ENCODE measurements around the gene MYOM3.

MYOM3 gene

DNA sequence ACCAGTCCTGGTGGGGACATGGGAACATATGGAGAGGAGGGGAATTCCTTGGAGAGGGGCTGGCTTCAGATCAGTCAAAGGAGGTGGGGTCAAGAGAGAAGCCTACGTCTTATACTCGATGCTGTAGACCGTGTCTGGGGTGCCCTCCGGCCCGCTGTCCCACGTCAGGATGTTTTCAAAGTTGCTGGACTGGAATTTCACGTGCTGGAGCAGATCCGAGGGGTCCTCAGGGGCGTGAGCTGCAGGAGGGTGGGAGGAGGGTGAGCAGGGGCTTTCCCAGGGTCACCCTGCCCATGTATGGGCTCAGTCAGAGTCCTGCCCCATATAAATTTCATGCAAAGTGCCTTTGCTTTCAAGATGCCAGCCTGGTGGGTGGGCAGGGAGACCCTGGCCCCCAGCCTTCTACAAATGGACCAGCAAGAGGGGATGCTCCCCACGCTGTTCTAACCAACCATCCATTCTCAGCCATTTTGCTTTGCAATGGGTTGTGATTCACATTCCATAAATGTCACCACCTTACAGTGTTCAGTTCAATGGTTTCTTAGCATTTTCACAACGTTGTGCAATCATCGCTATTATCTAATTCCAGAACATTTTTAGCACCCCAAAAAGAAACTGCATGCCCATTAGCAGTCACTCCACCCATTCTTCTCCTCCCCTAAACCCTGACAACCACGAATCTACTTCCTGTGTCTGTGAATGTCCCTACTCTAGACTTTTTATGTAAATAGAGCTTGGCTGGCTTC, 26.7 kb upstream of the MYOM3 start:
- DNase-seq (ENCODE audit: low read depth), result no peak

DNA sequence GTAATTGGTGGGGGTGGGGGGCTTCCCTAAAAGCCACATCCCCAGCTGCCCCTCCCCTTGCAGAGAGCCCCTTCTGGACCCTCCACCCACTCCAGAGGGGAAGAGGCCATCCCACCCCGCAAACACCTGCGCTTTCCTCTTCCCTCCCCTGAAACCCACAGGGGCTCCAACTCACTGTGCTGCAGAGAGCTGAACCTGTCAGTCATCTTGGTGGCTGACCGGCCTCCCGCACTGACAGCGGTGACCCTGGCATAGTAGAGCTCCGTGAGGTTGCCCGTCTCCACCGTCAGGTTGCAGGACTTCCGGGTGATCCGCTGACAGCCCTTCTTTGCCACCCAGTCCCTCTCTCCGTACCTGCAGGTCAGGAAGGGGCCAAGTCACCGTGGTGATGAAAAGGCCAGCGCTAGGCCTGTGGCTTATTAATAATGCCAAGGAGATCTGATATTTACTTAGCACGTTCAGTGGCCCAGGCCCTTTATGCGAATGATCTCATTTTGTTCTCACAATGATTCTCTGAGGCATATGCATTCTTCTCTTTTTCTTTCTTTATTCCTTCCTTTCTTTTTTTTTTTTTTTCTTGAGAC, 25.1 kb upstream of the MYOM3 start:
- DNase-seq (ENCODE audit: low read depth), result no peak

DNA sequence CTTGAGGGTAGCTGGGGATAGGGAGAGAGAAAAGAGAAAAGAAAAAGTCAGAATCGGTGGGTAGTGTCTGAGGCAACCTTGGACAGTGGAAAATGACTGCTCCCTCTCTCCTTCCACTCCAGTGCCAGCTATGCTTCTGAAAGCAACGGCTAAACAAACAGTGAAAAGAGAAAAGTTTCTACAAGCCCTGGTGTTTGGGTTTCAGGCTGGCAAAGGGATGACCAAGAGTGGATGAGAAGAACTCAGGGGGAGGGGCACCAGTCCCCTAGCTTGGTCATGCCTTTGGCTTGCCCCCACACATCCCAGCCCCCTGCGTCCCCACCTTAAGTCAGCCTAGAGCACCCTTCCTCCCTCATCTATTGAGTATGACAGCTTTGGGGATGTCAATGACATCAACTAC, 22.4 kb upstream of the MYOM3 start:
- no peak for DNase-seq (ENCODE audit: low read depth)

DNA sequence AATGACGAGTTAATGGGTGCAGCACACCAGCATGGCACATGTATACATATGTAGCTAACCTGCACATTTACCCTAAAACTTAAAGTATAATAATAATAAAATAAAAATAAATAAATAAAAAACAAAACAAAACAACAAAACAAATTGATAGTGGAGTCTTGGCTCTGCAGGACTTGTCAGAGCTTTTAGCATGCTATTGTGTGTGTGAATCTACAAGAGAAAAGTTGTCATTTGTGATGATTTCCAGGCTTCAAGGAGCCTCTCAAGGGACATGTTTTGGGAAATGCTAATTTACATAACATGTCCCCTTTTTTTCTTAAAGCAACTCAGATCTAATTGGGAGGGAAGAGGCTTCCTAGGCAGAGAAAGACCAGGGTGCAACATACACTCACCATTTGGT, 21.9 kb upstream of the MYOM3 start:
- DNase-seq (ENCODE audit: low read depth), result no peak

DNA sequence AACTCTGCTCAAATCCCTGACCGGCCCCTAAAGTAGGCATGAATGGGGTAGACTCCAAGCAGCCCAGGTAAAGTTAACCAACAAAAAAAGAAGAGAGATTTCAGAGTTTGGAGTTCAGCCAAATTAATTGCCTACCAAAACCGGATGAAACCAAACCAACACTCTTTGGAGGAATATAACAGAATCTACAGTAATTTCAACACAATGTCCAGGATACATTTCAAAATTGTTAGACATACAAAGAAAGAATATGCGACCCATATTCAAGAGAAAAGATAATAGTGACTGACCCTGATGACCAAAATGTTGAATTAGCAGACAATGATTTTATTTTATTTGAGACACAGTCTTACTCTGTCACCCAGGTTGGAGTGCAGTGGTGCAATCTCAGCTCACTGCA, 18.4 kb upstream of the MYOM3 start:
- DNase-seq (ENCODE audit: low read depth), result no peak

DNA sequence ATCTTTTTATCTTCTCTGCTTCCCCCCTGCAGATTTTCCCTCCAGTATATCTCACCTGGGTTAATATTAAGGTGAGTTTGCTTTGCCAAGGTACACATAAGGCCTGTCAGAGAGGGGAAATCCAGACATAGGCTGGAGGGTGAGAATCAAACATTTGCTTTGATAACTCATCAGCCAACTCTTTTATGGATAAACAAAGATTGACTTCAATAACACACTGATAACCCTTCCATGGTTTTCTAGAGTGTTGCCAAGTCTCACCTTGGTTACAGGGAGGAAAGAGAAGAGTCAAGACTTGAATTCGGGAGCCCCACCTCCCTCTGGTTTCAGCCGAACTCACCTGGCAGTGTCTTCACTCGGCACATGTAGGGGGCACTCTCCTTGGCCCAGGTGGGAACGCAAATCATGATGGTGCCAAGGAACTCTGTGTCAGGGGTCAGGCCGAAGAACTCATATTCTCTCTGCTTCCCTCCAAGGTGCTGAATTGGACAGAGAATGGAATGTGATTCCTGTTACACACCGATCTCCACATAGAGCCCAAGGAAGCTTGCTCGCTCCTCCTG, 15.9 kb upstream of the MYOM3 start:
- DNase-seq (ENCODE audit: low read depth), result no peak

DNA sequence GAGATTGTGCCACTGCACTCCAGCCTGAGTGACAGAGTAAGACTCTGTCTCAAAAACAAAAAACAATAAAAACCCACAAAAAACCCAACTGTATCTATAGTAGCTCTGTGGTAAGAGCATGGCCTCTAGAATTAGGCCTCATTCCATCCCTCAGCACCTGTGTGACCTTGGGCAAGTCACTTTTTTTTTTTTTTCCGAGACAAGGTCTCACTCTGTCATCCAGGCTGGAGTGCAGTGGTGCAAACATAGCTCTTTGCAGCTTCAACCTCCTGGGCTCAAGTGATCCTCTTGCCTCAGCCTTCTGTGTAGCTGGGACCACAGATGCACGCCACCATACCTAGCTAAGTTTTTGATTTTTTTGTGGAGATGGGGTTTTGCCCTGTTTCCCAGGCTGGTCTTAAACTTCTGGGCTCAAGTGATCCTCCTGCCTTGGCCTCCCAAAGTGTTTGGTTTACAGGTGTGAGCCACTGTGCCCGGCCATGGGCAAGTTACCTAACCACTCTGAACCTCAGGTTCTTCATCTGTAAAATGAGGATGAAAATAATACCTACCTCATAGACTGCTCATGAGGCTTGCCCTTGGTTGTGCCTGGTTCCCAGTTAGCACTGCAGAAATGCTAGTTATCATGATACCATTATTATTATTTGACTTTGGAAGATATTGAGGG, 15.3 kb upstream of the MYOM3 start:
- no peak for DNase-seq (ENCODE audit: low read depth)

DNA sequence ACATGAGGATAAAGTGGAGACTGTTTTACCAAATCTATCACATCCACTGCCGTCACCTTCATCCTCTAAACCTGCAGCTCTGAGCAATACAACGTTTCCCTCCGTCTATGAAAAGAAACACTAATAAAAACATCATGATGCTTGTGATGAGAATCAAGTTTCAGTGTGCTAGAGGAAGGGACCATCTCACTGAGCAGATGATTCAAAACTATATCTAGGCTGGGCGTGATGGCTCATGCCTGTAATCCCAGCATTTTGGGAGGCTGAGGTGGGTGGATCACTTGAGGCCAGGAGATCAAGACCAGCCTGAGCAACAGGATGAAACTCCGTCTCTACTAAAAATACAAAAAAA, 14.7 kb upstream of the MYOM3 start:
- DNase-seq (ENCODE audit: low read depth), result no peak

DNA sequence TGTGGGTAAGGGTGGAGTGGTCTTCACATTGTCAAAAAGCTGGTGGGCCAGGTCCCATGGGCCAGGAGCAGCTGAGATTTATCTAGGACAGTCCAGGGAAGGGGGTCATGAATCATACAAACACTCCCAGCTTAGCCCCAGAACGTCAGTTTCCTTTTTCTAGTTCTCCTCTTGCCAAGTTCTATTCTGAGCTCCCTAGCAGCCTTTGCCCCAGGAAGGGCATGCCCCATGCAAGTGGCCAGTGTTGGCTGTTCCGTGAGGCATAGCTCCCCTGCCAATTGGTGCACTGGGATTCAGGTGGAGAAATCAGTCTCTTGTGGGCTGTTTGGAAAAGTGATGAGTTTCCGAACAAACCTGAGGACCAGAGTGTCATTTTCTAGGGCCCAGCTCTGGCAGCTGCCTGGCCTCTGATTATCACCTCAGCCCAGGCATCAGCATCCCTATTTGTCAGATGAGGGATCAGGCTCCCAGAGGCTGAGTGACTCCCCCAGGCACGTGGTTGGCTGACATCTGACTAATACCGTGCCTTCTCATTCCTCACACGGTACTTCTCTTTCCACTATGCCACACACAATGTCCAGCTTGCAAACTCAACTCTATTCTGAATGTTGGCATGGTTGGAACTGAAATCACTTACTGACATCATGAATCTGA, 14.2 kb upstream of the MYOM3 start:
- DNase-seq (ENCODE audit: low read depth), result no peak

DNA sequence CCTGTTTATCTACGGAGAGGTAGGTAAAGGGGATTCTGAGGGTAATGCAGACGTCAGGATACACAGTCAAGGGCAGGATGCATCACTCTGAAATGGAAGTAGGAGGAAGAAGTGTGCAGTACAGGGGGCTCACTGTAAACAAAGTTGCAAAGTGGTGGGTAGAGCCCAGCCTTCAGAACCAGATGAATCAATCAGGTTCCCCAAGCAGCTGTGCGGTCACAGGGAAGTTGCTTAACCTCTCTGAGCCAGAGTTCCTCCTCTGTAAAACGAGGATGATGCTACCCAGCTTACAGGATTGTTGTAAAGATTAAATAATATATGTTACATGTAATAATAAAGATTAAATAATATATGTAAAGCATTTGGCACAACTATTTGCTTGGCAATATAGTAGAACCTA, 13.5 kb upstream of the MYOM3 start:
- DNase-seq (ENCODE audit: low read depth), result no peak

DNA sequence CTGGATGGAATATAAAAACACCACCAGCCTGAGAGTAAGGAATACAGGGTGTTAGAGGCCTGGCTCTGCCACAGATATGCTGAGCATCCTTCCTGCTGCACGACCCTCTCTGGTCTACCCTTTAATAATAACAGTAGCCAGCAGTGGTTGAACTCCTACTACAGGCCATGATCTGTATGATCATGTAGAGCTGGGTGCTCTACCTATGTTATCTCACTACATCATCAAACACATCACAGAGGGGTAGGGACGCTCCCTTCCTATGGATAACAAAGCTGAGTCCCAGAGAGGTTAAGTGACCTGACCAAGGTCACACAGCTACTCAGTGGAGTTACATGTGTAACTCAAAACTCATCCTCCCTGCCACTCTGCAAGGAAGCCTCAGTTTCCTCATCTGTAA, 13.0 kb upstream of the MYOM3 start:
- DNase-seq (ENCODE audit: low read depth), result no peak

DNA sequence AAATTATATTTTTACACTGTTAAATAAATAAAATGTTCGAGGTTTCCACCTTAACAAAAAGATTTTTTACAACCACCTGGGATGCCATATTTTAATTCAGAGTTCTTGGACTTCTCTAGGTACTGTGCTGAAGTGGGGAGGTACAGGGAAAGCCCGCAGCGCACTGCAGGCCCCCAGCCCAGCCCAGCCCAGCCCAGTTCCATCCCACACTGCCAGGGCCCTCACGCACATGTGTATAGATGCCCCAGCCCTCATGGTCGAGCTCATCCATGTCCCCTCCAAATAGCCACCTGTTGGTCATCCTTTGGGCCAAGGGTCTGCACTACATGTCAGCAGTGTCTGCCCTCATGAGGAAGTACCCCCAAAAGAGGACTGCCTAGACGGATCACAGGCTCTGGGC, 11.7 kb upstream of the MYOM3 start:
- no peak for DNase-seq (ENCODE audit: low read depth)

DNA sequence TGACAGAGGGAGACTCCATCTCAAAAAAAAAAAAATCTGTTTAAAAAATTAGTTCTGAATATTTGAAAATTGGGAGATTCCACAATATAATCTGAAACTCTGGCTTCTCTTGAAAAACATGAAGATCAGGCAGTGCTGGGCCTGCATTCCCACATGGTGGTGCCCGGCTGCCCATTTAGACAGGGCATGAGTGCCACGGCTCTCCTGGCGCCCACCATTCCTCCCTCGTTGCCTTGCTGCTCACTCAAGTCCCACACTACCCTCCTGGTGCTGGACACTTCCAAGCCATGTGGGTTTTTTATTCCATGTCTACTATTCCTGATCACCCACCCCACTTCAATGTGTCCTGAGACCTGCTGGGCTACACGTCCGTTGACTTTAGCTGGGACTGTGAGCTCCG, 10.8 kb upstream of the MYOM3 start:
- no peak for DNase-seq (ENCODE audit: low read depth)

DNA sequence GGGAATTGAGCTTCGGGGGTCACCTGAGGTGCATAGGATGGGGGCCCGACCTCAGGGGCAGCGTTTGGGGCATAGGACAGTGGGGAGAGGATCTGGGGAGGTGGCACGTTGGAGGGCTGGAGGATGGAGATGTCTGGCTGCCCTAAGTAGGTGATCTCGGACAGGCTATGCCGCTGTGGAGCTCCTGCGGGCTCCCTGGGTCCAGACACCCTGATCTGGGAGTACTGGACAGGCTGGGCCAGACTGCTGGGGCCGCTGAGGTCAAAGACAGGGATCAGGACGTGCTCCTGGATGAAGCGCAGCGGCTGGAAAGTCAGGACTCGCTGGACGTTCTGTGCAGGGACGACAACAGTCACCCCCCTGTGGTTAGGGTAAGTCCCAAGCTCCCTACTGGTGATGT, 9.5 kb upstream of the MYOM3 start:
- no peak for DNase-seq (ENCODE audit: low read depth)

DNA sequence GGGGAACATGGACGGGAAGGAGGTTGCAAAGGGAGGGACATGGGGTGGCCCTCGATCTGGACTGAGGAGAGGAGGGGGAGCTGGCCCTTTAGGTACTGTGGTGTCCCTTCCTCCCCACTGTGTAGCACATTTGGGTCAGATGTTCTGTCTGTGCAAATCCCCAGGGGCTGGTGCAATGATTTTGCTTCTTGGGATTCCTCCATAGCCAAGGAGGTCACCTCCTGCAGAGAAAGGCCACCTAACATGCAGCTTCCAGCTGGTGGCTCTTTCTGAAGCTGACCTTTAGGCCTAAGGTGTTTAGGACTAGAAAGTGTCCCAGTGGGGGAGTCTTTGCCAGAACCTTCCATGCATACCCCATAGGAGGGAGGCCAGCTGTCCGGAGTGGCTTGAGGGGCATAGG, 9.0 kb upstream of the MYOM3 start:
- DNase-seq (ENCODE audit: low read depth), result no peak

DNA sequence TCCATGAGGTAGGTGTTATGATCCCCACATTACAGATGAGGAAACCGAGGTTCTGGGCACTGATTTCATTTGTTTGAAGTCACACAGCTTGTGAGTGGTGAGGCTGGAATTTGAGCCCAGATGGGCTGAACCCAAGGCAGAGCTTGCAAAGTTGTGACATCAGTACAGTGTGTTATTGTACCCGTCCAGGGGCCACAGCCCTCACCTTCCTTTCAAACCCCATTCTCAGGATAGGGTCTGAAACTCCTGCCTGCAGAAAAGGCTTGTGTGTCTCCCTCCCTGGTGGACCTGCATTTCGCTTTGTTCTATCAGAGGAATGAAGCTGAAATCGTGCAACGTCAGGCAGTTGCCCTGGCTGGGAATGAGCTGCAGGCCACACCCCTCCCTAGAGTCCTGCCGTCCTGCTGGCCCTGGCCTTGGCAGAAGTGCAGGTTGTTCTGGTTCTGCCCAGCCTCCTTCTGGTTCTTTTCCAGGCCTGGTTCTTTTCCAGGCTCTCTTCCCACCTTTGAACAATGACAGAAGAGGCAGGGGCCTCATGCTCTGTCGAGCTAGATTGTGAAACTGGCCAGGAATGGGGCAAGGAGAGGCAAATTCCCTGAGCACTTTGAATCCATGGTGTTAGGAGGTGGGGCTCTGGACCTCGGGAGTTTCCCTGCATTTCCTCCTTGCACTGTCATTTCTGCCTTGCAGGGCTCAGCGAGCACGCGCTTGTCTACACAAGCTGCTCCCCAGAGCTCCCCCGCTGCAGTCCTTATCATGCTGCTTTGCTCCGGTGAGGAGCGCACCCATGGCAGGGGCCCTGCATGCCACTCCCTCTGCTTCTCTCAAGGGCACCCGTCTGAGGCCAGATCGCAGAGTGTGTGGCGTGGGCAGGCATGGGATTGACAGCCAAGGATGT, 8.2 kb upstream of the MYOM3 start:
- DNase-seq (ENCODE audit: low read depth), result no peak

DNA sequence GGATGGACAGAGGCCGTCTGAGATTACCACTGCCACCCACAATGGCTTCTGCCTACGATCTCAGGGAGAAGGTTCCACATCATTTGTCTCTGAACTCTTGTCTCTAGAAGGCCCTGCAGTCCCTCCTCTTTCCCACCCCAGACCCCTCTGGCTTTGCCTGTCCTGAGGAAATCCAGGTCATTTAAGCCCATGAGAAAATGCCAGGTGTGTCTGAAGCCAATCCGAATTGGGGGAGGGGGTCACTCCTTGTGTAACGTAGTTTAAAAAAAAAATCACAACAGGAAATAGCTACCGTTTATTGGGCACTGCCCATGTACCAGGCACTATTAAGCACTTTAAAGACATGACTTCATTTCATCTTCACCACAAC, 7.5 kb upstream of the MYOM3 start:
- DNase-seq (ENCODE audit: low read depth), result no peak

DNA sequence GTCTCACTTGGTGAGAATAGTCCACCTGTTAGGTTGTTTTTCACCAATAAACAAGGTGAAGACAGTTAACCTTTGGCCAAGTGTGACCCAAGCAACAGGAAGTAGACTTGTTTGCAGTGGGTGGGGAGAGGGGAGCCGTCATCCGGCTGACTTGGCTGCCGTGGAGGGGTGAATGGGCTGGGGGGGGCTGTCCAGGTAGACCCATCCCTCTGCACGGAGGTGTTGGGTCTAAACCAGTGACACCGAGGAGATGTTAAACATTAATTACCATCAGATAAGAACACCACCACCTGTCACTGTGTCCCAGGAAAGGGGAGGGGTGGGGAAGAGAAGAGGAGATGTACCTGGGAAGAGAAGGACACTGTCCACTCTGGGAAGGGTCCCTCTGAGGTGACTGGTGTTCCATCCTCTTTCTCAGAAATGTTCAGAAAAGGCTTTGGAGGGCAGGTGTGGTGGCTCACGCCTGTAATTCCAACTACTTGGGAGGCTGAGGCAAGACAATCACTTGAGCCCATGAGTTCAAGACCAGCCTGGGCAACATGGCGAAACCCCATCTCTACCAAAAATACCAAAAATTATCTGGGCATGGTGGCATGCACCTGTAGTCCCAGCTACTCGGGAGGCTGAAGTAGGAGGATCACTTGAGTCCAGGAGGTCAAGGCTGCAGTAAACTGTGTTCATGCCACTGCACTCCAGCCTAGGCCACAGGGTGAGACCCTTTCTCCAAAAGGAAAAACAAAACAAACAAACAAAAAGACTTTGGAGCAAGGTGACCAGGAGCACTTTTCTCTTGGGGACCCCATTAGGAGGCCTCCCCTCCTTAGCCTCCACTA, 6.7 kb upstream of the MYOM3 start:
- DNase-seq (ENCODE audit: low read depth), result no peak

DNA sequence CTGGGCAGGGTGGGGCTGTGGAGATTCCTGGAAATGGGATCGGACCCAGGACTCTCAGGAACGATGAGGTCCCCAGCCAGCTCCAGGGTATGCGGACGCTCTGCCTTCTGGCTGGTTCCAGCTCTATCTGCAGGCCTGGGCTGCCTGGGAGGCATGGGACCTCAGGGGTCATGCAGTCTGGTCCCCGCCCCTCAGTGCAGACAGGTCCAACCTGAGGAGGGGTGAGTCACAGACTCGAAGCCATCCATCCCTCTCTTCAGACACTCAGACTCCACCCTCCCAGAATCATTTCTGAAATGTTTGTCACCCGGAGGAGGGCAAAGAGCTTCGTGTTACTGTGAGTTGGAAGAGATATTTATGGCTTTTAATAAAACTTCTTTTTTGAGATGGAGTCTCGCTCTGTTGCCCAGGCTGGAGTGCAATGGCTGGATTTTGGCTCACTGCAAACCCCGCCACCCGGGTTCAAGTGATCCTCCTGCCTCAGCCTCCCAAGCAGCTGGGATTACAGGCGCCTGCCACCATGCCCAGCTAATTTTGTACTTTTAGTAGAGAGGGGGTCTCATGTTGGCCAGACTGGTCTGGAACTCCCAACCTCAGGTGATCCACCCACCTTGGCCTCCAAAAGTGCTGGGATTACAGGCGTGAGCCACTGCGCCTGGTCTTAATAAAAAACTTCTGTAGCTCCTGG, 5.9 kb upstream of the MYOM3 start:
- DNase-seq (ENCODE audit: low read depth), result no peak

DNA sequence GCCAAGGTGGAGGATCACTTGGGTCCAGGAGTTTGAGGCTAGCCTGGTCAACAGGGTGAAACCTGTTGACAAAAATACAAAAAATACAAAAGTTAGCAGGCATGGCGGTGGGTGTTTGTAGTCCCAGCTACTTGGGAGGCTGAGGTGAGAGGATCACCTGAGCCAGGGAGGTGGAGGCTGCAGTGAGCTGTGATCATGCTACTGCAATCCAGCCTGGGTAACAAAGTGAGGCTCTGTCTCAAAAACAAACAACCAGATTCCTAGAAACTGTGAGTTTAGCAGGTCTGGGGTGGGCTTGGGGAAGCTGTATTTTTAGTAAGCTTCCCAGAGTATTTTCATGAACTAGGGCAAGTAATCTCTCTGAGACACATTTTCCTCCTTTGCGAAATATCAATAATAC, 5.2 kb upstream of the MYOM3 start:
- DNase-seq (ENCODE audit: low read depth), result no peak

DNA sequence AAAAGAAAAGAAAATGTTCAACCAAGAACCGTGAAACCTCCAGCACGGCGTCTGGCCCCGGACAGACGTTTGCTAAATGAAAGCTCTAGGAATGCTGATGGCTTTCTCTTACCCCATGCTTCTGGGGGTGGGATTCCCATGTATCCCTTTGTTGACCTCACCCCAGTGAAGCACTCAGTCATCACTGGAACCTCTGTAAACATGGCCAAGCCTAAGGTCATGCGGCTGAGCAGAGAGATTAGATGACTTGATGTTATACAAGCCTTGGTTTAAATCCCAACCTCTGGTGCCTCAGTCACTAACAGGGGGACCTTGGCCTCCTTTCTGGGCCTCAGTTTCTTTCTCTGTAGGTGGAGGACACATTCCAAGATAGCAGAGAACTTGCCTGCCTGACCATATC, 2.8 kb upstream of the MYOM3 start:
- no peak for DNase-seq (ENCODE audit: low read depth)
